NCI-H82 (cell line): Measurements from ENCODE around the gene TMEM11.

Experiments used
- DNase-seq: peaks from one replicate; lab custom pipeline; 2025; lab: John Stamatoyannopoulos, UW

The TMEM11 gene

GRCh38 chr17:21177854-21178600, 35.9 kb downstream of the TMEM11 start:
- DNase-seq: no peak

DNA sequence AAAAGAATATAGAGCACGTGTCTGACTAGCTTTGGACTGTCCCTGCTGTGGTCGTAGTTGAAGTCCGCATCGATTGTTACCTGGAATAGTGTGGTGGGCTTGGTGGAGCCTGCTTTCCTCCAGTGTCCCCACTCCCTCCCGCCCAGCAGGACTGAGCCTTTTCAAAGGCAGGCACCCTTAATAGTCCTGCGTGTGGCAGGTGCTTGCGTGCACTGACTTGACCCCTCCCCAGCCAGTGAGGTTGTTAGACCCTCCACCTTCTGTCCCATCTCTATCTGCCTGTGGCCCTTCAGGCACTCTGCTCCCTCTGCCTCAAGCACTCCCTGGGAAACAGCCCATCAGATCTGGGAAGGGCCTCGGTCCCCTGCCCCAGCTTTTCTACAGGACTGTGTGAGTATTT, 36.6 kb downstream of the TMEM11 start:
- no peak for DNase-seq

DNA sequence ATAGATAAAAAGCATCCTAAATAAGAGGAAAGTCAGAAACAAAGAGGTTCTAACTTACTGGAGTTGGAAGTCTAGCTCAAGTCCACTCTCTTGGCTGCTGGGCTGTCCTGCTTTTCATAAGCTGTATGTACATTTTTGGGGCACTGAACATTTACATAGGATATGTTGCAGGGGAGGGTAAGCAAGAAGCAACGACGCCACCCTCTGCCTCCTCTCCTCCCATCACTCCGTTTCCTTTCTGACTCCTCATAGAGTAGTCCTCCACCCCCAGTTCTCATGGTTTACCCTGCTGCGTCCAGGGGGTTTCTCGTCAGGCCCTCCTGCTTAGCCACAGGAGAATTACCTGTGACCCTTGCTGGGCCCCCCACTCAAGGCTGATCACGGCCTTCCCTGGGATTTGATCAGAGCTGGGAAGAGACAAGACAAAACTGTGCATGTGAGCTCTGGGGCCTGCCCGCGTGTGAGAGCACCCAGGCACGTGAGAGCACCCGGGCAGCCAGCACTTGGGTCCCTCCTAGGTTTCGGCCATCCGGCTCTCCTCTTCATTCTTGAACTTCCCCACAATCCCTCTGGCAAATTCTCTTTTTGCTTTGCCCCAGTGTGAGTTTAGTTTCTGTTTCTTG, 37.1 kb downstream of the TMEM11 start:
- DNase-seq: no peak

- DNase-seq: no peak
These were observed 39.2 kb downstream of the TMEM11 start for GRCh38 chr17:21174713-21175112.

- no peak for DNase-seq
These were observed 39.8 kb downstream of the TMEM11 start for GRCh38 chr17:21174186-21174585.

DNA sequence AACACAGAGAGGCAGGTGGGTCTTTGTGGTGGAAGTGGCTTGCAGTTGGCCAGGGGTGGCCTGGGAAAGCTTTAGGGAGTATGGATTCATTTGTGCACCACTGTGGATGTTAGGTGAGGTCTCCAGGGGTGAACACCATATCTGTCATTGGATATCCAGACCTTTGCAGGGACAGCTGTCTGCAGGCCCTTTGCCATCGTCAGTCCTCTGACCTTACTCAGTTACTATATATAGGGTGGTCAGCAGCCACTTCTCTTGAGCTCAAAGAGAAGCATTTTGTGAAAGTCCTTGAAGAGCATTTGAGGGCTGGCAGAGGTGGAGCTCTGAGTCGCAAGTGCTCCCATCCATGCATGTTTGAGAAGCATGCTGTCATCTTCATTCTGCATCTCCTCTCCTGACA, 40.4 kb downstream of the TMEM11 start:
- DNase-seq: no peak

DNA sequence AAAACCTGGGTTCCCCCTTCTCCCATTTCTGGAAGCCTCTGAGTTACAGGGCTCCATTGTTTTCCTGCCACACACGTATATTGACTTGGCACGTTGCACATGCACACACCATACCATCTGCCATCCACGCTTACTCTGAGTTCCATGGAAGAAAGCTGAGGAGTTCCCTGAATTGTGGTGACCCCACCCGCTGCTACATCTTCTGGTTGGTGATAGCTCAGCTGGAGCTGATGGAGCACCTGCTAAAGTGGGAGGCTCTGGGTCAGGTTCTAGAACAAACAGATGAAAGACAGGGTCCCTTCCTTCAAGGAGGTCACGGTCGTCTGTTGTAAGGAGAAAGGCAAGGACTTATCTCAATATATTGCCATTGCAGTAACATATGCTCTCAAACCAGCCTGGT, 41.1 kb downstream of the TMEM11 start:
- DNase-seq: no peak

DNA sequence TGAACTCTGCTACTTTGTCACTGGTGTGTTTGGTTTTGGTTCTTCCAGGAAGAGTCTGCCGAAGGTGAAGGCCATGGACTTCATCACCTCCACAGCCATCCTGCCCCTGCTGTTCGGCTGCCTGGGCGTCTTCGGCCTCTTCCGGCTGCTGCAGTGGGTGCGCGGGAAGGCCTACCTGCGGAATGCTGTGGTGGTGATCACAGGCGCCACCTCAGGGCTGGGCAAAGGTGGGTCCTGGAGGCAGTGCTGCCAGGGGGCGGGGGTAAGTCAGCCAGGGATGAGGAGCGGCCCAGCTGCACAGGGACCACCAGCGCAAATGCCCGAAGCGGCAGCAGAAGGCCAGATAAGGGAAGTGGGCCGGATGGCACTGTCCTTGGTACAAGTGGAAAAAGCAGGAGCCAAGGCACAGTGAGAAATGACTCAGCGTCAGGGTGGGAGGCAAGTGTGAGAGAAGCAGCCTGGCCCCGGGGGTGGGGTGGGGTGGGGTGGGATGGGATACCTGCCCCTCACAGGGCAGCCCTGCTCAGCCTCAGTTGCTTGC, 41.9 kb downstream of the TMEM11 start:
- DNase-seq: no peak

- DNase-seq: no peak
These were observed 42.5 kb downstream of the TMEM11 start for GRCh38 chr17:21171309-21171922.

DNA sequence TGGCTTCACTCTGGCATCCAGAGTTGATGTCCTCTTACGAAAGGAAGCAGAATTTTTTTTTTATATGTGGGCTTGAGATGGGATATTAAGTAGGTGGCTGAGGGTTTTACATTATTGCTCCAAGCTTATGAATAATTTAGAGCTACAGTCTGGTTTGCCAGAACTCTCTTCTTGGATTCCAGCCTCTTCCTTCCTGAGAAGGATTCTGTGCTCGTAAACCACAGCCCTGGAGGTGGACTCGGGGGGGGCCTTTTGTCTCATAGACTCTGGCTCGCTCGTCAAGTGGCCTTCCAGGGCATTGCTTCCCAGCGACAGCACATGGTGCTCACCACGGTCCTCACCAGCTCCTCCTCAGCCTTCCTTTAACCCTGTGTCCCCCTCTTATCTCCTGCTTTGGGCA, 43.2 kb downstream of the TMEM11 start:
- no peak for DNase-seq

- no peak for DNase-seq
These were observed 44.5 kb downstream of the TMEM11 start for GRCh38 chr17:21169496-21169895.

GRCh38 chr17:21168555-21168865, 45.5 kb downstream of the TMEM11 start:
- no peak for DNase-seq

- no peak for DNase-seq
These were observed 46.7 kb downstream of the TMEM11 start for GRCh38 chr17:21167303-21167702.

DNA sequence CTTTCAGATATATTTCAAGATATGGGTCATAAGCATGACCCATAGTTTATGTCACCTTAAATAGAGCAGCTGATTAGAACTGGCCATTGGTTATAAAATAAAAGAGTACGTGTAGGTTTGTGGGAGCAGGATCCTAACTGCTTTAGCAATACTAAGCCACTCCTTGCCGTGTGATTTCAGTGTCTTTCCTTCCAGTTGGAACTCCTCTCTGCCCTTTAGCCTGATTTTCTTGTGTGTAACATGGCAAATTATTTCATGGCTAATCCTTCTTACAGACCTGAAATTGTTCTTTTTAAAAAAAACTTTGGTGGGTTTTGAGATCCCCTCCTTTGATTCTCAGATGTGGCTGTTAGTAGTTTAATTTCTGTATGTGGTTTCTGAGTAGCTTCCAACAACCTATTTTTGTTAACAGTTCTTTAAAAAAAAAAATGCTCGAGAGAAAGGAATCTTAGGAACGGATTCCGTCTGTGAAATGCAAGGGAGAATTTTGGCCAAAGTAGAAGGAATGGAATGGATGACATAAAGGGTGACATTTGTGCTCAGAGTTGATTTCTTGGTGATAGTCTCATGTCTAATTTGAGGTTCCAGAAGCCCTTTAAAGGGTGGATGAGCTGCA, 47.3 kb downstream of the TMEM11 start:
- no peak for DNase-seq

DNA sequence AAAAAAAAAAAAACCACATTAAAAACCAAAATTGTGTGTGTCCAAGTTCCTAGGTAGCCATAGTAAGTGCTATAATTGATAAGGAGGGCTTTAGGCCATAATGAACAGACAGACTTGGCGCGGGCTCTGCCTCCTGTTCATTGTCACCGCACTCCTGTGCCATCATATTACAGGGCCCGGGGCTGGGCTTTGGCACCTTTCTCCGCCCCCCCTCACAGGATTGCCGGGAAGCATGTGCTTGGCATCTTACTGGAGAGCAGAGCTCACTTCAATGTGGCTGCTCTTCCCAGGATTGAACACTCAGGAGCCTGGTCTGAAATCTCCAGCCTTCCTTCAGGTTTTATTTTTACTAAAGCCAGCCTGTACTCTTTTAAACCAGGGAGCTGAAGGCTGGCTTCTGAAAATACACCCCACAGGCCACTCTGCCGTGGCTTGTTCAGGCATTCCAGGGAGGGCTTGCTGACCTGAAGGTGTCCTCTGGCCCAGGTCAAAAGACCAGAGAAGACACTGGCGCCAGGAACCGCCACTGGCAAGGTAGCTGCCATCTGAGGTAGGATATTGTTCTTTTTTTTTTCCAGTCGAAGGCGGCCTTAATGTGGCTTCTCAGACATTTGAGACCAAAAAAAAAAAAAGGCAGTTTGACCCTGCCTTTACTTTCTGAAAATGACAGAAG, 47.9 kb downstream of the TMEM11 start:
- DNase-seq: no peak

DNA sequence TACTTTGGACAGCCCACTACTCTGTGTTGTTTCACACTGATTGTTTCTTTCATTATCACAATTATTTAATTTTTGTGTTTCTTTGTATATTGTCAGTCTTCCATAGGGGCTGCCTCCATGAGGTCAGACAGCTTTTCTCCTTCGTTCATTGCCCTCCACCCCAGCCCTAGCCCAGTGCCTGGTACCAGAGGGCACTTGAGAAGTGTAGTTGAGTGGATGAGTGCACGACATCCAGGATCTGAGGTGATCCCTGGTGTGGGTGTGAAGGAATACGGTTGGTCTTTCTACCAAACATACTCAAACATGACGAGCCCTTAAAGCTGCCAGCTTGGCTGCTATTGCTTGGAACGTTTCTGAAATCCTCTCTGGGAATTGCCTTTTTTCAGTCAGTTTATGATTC, 49.3 kb downstream of the TMEM11 start:
- no peak for DNase-seq

GRCh38 chr17:21164216-21164615, 49.7 kb downstream of the TMEM11 start:
- DNase-seq: peak; percentile 37

DNA sequence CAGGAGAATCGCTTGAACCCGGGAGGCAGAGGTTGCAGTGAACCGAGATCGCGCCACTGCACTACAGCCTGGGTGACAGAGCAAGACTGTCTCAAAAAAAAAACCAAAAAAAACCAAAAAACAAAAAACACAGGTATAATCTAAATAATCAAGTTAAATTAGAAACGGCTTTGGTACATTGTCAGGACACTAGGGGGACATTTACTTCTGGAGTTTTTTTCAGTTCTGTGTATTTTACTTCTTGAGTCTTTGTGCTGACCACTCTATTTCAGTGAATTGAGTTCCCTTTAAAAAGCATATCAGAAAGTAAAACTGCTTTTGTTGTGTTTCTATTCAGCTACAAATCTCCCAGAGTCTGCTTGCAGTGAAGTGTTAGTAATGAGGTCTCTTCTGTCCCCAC, 50.9 kb downstream of the TMEM11 start:
- no peak for DNase-seq

DNA sequence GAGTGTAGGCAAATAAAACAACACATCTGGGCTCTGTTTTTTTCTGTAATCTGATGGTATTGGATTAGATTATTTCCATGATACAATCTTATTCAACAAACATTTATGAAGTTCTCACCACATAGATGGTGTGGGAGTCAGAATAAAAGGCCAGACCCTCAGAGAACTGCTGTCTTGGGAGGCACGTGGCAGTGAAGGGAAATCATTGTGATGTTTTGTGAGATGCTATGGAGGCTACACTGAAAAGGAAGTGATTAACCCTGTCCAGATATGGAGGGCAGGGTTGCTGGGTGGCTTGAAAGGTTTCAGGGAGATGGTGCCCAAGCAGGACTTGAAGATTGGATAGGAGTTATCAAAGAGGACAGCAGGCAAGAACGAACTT, 51.6 kb downstream of the TMEM11 start:
- no peak for DNase-seq

- no peak for DNase-seq
These were observed 52.2 kb downstream of the TMEM11 start for GRCh38 chr17:21161498-21162393.

- no peak for DNase-seq
These were observed 53.6 kb downstream of the TMEM11 start for GRCh38 chr17:21160401-21160800.
